Fibroblast of peridontal ligament (primary cell): Measurements from ENCODE around the gene SCN2A.

Experiments
- DNase-seq: peaks from one replicate; pipeline ENCODE4 v3.0.0-alpha.2; 2010; ENCODE audit errors: extremely low read depth

The SCN2A gene

DNA sequence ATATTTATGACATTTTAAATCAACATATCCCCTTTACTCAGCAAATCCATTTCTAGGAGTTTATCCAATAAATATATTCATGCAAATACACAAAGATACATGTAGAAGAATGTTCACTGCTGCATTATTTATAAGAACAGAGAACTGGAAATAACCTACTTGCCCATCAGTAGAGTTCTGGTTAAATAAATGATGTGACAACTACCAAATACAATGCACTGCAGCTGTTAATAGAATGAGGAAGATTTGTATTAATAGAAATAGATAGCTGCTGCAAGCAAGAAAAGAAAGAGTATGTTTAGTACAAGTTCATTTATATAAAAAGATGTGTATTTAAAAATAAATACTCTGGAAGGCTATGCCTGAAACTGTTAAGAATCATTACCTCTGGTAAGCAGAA, 181.0 kb downstream of the SCN2A start:
- no peak for DNase-seq

DNA sequence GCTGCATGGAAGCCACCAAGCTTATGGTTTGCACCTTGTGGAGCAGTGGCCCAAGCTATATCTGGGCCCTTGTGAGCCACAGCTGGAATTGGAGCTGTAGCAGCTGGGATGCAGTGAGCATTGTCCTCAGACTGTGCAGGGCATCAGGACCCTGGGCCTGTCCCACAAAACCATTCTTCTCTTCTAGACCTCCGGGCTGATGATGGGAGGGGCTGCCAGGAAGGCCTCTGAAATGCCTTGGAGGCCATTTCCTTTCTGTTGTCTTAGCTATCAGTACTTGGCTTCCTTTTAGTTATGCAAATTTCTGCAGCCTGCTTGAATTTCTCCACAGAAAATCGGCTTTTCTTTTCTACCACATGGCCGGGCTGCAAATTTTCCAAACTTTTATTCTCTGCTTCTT, 183.9 kb downstream of the SCN2A start:
- DNase-seq, result no peak

DNA sequence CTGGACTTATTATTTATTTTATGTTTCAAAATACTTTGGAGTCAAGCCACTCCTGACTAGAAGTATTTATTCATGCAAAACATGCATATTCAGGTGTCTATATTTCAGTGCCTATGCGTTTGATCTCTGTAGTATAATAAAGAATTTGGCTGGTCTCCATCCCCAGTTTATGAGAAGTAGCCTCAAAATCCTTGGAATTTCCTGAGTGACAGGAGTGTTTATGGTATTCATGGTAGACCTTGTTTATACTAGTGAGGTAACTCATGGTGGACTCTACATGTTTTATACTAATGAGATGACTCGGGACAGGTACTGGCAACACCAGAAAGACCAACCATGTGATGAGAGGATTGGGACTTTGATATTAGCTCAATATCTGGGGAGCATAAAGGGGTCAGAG, 186.3 kb downstream of the SCN2A start:
- DNase-seq, result no peak

DNA sequence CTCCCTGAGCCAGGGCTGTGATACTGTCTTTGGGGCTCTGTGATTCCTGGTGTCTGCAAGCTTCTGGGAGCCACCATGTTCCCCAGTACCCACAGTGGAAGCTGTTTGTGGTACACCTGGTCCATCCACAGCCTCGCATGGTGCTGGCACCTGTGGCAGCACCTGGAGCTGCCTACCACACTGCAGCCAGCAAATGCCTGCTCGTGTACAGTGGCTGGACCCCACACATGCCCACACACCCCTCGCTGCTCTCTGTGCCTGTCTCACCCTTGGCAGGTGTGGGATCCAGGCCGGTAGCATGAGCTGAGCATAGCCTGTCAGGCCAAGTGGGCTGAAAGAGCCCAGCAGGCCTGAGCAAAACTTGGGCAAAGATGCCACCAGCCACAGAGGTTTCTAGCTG, 188.5 kb downstream of the SCN2A start:
- no peak for DNase-seq

DNA sequence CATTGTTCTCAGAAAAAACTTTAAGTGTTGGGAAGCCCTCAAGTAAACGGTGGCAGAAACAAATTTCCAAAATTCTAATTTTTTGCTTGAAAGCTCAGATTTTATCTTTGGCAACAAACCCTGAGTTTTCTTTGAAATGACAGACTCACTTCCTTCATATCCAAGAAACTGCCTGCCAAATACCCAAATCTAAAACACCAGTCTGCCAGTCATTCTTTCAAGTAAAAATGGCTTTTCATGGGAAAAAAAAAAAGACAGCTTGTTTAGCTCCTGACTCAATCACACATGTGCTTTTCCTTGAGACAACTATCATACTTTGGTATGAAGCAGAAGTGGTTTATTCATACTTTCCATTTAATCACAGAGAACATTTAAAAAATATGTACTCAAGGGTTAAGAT, 189.7 kb downstream of the SCN2A start:
- DNase-seq, result peak; percentile 47

DNA sequence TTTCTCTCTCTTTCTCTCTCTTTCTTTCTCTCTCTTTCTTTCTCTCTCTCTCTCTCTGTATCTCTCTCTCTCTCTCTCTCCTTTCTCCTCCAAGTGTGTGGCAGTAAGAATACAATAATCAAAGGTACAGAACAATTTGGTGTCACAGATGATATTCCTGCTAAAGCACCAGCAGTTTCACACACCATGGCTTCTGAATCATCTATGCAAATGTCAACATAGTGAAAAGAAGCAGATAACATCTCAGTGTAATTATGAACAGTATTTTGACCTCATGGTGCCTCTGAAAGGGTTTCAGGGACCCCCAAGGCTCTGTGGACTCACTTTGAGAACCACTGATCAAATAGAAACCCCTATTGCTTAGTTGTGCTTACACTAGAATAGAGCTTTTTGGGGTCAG, 191.8 kb downstream of the SCN2A start:
- DNase-seq, result no peak

DNA sequence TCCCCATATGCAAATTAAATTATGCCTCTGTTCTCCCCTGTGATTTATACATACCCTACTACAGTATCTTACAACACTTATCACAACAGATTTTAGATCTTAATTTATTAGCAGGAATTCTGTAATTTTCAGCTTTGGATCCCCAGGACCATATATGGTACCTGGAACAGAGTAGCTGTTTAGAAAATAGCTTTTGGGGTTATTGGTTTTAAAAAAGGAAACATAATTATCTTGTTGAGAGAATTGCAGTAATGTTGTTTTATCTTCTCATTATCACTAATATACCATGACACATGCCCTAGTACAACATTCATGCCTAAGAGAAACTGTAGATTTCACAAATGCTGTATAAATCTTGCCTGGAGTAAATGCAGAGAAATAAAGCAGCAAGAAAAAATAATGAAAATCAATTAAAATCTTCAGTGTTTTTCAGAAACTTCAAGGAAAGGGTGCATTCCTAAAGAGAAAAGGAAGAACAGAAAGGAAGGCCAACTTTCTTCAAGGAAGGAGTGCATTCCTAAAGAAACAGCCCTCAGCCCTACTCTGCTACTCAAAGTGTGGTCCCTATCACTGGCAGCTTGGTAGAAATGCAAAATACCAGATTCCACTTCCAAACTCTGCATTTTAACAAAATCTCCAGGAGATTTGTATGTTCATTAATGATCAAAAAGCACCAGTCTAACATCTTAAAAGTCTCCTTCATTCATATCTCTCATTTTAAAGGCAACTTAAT, 193.2 kb downstream of the SCN2A start:
- no peak for DNase-seq

DNA sequence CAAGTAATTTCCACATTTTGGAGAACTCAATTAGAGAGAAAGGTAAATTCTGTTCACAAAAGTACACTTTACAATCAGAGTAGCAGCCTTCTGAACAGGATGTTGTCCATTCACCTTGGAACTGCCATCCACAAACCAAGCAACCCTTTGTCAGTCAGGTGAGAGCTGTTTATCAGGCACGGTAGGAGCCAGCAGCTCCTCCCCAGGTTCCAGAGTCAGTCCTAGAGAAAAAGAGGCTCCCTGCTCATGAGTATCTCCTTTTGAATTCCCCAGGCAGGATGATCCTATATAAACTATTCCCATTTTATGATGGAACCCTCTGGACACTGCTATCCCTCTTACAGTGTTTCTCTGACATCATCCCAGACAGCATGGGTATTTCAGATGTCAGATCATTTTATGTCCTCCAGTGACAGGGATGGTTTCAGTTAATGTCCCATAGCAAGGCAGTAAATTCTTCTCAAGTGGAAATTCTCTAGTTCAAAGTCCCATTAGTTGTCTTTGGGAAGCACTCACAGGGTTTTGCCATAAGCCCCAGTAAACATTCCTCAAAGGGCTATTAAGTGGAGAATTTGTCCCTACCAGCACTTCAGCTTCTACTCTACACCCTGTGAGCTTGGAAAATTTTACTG, 195.8 kb downstream of the SCN2A start:
- DNase-seq, result no peak

DNA sequence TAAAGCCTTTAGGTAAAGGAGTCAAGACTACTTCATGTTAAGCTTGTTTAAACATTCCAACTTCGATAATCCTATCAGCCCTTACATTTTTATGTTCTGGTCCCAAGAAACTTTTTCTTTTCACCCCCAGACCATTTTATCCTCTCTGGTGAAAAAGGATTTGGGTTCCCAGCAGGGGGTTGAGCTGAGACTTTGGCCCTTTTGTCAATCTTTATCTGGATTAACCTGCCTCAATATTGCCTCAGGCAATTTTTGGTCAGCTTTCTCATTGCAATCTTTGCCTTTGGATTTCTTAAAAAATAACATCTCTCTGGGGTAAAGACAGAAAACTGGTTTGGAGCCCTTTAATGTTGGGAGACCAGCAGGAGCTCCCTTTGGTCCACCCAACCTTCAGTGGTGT, 196.4 kb downstream of the SCN2A start:
- DNase-seq, result no peak

DNA sequence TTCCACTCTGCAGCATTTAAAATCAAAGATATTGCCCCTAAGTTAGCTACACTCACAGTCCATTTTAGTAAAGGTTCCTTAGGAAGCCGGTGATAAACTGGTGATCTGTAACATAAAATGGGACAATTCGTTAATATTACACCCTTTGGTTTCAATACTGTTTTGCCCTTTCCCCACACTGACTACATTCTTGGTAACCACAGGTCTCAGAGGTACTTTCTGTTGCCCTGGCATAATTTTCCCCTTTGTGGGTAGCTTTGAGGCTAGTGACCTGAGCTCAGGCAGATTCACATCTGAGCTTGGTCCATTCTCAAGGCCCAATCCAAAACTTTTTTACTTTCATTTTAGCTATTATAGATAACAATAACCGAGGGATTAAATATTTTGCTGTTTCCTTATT, 197.3 kb downstream of the SCN2A start:
- no peak for DNase-seq

DNA sequence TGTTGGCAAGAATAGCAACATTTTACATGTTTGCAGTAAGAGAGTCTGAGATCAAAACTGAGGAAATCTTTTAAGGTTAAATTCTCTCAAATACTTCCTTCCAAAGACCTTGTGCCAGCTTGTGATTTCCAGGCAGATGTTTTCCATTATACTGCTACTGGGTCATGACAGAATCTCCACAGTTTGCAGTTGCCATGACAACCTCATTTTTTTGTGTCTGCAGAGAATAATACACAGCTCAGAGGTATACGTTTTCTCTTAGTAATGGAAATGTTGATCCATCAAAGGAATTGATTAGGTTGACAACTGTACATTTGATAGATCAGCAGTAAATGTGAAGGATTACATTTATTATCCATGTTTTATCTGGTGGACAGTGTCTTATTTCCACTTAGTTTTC, 201.2 kb downstream of the SCN2A start:
- peak; percentile 99 for DNase-seq
